GM10266 (cell line): Measurements from ENCODE around the gene WDR48.

Source experiments
- DNase-seq: peaks from one replicate; pipeline ENCODE4 v3.0.0; 2012; ENCODE audit errors: extremely low spot score
- CTCF ChIP-seq: IDR thresholded peaks from 2 replicates; pipeline ENCODE4 v1.5.1; 2012; ENCODE audit warnings: mild to moderate bottlenecking, low read depth; ENCODE audit not compliant: control insufficient read depth, insufficient read depth; ENCODE audit errors: missing control alignments

The WDR48 gene

DNA sequence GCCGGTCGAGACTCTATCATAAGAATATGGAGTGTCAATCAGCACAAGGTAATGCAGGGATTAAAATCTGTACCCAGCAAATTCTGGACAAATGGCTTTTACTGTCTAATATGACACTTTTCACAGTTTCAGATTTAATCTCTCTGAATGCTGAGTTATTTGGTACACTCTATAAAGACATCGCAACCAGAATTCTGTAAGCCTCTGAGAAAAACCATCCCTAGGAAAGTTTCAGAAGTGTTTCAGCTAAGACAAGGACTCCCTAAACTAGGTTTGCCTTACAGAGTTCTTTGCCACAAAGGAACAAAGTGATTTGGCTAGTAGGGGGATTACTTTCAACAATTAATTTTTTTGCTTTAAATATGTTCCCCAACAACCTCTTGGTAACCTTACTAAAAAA is 11.3 kb downstream of the WDR48 start:
- DNase-seq, result no peak
- TF ChIP-seq CTCF, result no peak

DNA sequence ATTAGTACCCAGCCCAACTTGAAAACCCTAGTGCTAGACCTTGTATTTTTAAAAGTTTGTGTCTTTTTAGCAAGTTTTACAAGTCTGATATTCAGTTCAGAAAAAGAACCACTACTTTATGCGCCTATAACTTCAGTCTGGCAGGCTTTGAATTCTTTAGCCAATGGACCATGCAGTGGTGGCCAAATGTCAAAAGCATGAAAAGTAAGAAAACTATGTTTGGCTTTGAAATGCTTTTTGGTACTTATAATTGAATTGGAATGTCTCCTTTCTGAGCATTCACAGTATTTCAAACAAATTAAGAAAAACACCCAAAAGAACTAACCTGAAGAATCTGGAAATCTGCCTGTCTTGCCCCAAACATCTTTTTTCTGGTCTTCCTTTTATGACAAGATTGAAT is 12.8 kb downstream of the WDR48 start:
- no peak for TF ChIP-seq CTCF
- DNase-seq, result no peak

GRCh38 chr3:39065197-39065596 is 13.4 kb downstream of the WDR48 start:
- peak; percentile 61 for DNase-seq
- peak; percentile 54 for TF ChIP-seq CTCF

DNA sequence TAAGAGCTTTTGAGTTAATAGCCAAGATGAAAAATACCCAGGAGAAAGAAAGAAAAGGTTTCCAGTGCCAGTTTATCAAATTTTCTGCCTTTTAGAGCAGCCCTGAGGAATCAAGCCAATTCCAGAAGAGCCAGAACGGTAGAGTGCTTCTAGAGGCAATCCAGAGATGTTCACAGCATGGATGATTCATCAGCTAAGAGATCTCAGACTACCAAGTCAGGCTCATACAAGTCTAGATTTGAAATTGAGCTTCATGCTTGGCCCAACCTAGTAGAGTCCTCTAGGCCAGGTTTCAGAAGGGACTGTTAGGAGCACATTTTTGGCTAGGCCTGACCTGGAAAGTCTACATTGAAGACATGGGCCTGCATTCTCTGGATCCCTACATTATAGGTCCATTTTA is 15.5 kb downstream of the WDR48 start:
- no peak for DNase-seq
- no peak for TF ChIP-seq CTCF

- no peak for TF ChIP-seq CTCF
- no peak for DNase-seq
These were observed 16.7 kb downstream of the WDR48 start for GRCh38 chr3:39068556-39068955.

- no peak for TF ChIP-seq CTCF
- no peak for DNase-seq
These were observed 24.1 kb downstream of the WDR48 start for GRCh38 chr3:39075910-39076309.

GRCh38 chr3:39079530-39079929 is 27.7 kb downstream of the WDR48 start:
- no peak for DNase-seq
- no peak for TF ChIP-seq CTCF
